ENCODE measurements around the gene FSIP1.

Gene FSIP1

GRCh38 chr15:39642011-39642640, 140.5 kb downstream of the FSIP1 start:
- no peak for DNase-seq

GRCh38 chr15:39641191-39641889, 141.3 kb downstream of the FSIP1 start:
- DNase-seq = peak; percentile 57

- no peak for DNase-seq
Observed at GRCh38 chr15:39640665-39641064, 142.0 kb downstream of the FSIP1 start.

- no peak for DNase-seq
Observed at GRCh38 chr15:39639037-39639436, 143.6 kb downstream of the FSIP1 start.

- DNase-seq = no peak
Observed at GRCh38 chr15:39638041-39638440, 144.6 kb downstream of the FSIP1 start.

- no peak for DNase-seq
Observed at GRCh38 chr15:39631357-39631756, 151.3 kb downstream of the FSIP1 start.

- DNase-seq = no peak
Observed at GRCh38 chr15:39629906-39630305, 152.7 kb downstream of the FSIP1 start.

- DNase-seq = peak; percentile 71
Observed at GRCh38 chr15:39629371-39629770, 153.3 kb downstream of the FSIP1 start.

GRCh38 chr15:39628546-39629257, 153.9 kb downstream of the FSIP1 start:
- no peak for DNase-seq

GRCh38 chr15:39628144-39628508, 154.5 kb downstream of the FSIP1 start:
- DNase-seq = no peak

- DNase-seq = no peak
Observed at GRCh38 chr15:39627451-39628143, 155.0 kb downstream of the FSIP1 start.

- DNase-seq = no peak
Observed at GRCh38 chr15:39625856-39626255, 156.8 kb downstream of the FSIP1 start.

- no peak for DNase-seq
Observed at GRCh38 chr15:39625451-39625850, 157.2 kb downstream of the FSIP1 start.

GRCh38 chr15:39624806-39625205, 157.8 kb downstream of the FSIP1 start:
- DNase-seq = peak; percentile 86

- peak; percentile 75 for DNase-seq
Observed at GRCh38 chr15:39623529-39623931, 159.1 kb downstream of the FSIP1 start.

GRCh38 chr15:39622660-39623516, 159.8 kb downstream of the FSIP1 start:
- no peak for DNase-seq

- DNase-seq = no peak
Observed at GRCh38 chr15:39621976-39622375, 160.7 kb downstream of the FSIP1 start.

GRCh38 chr15:39621210-39621609, 161.4 kb downstream of the FSIP1 start:
- no peak for DNase-seq

GRCh38 chr15:39618063-39618823, 164.4 kb downstream of the FSIP1 start:
- no peak for DNase-seq

GRCh38 chr15:39616731-39617455, 165.7 kb downstream of the FSIP1 start:
- no peak for DNase-seq

GRCh38 chr15:39613861-39614260, 168.8 kb downstream of the FSIP1 start:
- no peak for DNase-seq

Measured in CD4-positive, alpha-beta T cell treated with Interleukin-21 for 1 hour (primary cell).